K562 (cell line): ENCODE results near the gene HBG1. TPM values are rescaled to one million over a fixed set of nuclear protein-coding genes. Genes with fewer than 3 reads are reported as not detected.

Experiments used
- ATF7 ChIP-seq: fragments of 450-650 bp; IDR thresholded peaks from 2 replicates; pipeline ENCODE4 v1.7.1; 2014; ENCODE audit warnings: mild to moderate bottlenecking, moderate library complexity
- DPF2 ChIP-seq: fragments of 450-650 bp; IDR thresholded peaks from 2 replicates; pipeline ENCODE4 v1.6.1; 2016
- KDM4B ChIP-seq, 2 experiments: fragments of 450-650 bp in 1 of 2; sonication (generic) in 1 of 2; IDR thresholded peaks; 2 replicates each; pipeline ENCODE4 v1.6.1; 2016 to 2017; ENCODE audit warnings: borderline replicate concordance in 2 of 2, antibody characterized with exemption in 1 of 2, low read depth in 1 of 2, mild to moderate bottlenecking in 1 of 2
- KHSRP ChIP-seq: fragments of 450-650 bp; IDR thresholded peaks from 2 replicates; pipeline ENCODE4 v1.6.1; 2017
- MCM5 ChIP-seq: fragments of 450-650 bp; IDR thresholded peaks from 2 replicates; pipeline ENCODE4 v1.6.1; 2016; ENCODE audit warnings: low read depth
- MEIS2 ChIP-seq: fragments of 450-650 bp; IDR thresholded peaks from 2 replicates; pipeline ENCODE4 v1.6.1; 2014; ENCODE audit warnings: mild to moderate bottlenecking; ENCODE audit not compliant: partially characterized antibody
- NFXL1 ChIP-seq: fragments of 450-650 bp; formaldehyde crosslinking; IDR thresholded peaks from 2 replicates; pipeline ENCODE4 v1.4.0; 2021; ENCODE audit warnings: mild to moderate bottlenecking
- PHB2 ChIP-seq: fragments of 450-650 bp; IDR thresholded peaks from 2 replicates; pipeline ENCODE4 v1.6.1; 2017; ENCODE audit warnings: low read depth
- RCOR1 ChIP-seq, 2 experiments: IDR thresholded peaks; 2 replicates each; pipeline ENCODE4 v1.6.1; 2012; ENCODE audit warnings: low read depth in 2 of 2, low read length in 2 of 2, borderline replicate concordance in 1 of 2, improper control_type of control experiment in 1 of 2
- SIN3B ChIP-seq: fragments of 450-650 bp; IDR thresholded peaks from 2 replicates; pipeline ENCODE4 v1.6.1; 2017; ENCODE audit warnings: low read depth, mild to moderate bottlenecking, moderate library complexity
- TGIF2 ChIP-seq: sonication (generic); formaldehyde crosslinking; IDR thresholded peaks from 2 replicates; pipeline ENCODE4 v1.8.1; 2022; ENCODE audit warnings: mild to moderate bottlenecking, missing genetic modification reagents, moderate library complexity
- ZBTB8A ChIP-seq: fragments of 450-650 bp; IDR thresholded peaks from 2 replicates; pipeline ENCODE4 v1.6.1; 2018; ENCODE audit warnings: mild to moderate bottlenecking, moderate library complexity; ENCODE audit not compliant: partially characterized antibody
- ZNF232 ChIP-seq: sonication (generic); formaldehyde crosslinking; IDR thresholded peaks from 2 replicates; pipeline ENCODE4 v1.8.0; 2022; ENCODE audit warnings: mild to moderate bottlenecking, missing genetic modification reagents
- polyA plus RNA-seq, 8 experiments: library from polyadenylated mRNA; depleted of rRNA in 4 of 8; stranded (reverse) in 5 of 8; unstranded in 3 of 8; fragments of >200 nt; fragmentation: Nextera tagmentation in 2 of 8; fragmentation: Illumina TruSeq in 1 of 8; extraction: Ambion mirVana in 2 of 8; extraction: Trizol in 1 of 8; gene quantifications; 2 replicates each; pipeline versions ENCODE4 v1.2.1 to v1.2.3, GENCODE V29; 2011 to 2014; ENCODE audit warnings: inconsistent platforms in 1 of 8, missing spikeins in 1 of 8
- total RNA-seq, 7 experiments: library from RNA; depleted of rRNA in 6 of 7; stranded (reverse); fragments of >200 nt in 6 of 7; fragmentation: Illumina TruSeq in 2 of 7; extraction: Trizol in 2 of 7; gene quantifications; 2 replicates each; pipeline versions ENCODE4 v1.2.1 to v1.2.3, GENCODE V29; 2011 to 2021; ENCODE audit warnings: low replicate concordance in 1 of 7
- TF ChIP-seq, protein P1 (sequence below): sonication (generic); formaldehyde crosslinking; IDR thresholded peaks from 2 replicates; pipeline ENCODE4 v1.8.0; 2022; ENCODE audit warnings: missing genetic modification reagents, mild to moderate bottlenecking, borderline replicate concordance
- TF ChIP-seq, protein P2 (sequence below): fragments of 250-450 bp; sonication (Bioruptor Pico); IDR thresholded peaks from 2 replicates; pipeline ENCODE4 v1.5.0; 2020; ENCODE audit warnings: mild to moderate bottlenecking, borderline replicate concordance
- TF ChIP-seq, protein P3 (sequence below): fragments of 200-800 bp; sonication (Bioruptor generic); IDR thresholded peaks from 2 replicates; pipeline ENCODE4 v1.6.1; 2016; ENCODE audit warnings: missing genetic modification characterization, missing compliant biosample characterization
- TF ChIP-seq, protein P4 (sequence below): fragments of 250-450 bp; sonication (Bioruptor Pico); IDR thresholded peaks from 2 replicates; pipeline ENCODE4 v1.8.0; 2022; ENCODE audit warnings: inconsistent platforms, mild to moderate bottlenecking, moderate library complexity, borderline replicate concordance
- TF ChIP-seq, protein P5 (sequence below): IDR thresholded peaks from 2 replicates; pipeline ENCODE4 v1.6.1; 2011; ENCODE audit warnings: borderline replicate concordance, low read depth, mild to moderate bottlenecking, moderate library complexity, low read length; ENCODE audit not compliant: insufficient read depth, poor library complexity, severe bottlenecking

HBG1 gene
- total and polyA plus RNA-seq, 9 of the 15 experiments (the other 6 are each of a cell fraction or from before 2014, with no cell fraction given), result 1,066 to 16,338 (median 4,898) TPM

DNA sequence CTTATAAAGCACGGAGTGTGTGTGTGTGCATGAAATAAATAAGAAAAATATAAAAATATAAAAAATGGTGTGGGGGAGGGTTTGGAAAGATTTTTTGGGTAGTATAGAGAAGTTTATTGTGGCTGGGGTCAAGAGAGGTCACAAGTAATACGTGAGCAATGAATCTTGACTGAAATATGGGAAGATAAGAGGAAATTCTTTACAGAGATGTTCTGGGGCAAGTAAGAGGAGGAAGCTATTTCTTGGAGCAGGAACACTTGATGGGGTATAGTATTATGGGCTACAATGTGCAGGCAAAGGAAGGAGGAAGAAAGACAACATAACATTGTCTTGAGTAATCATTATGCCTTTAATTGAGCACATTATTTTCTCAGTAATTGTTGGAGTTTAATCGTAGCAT, 17.5 kb downstream of the HBG1 start (continued):
- TF ChIP-seq, protein P1, sequence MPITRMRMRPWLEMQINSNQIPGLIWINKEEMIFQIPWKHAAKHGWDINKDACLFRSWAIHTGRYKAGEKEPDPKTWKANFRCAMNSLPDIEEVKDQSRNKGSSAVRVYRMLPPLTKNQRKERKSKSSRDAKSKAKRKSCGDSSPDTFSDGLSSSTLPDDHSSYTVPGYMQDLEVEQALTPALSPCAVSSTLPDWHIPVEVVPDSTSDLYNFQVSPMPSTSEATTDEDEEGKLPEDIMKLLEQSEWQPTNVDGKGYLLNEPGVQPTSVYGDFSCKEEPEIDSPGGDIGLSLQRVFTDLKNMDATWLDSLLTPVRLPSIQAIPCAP (CRISPR knock-in tag), result no peak
- TF ChIP-seq TGIF2, result no peak
- TF ChIP-seq, protein P2, sequence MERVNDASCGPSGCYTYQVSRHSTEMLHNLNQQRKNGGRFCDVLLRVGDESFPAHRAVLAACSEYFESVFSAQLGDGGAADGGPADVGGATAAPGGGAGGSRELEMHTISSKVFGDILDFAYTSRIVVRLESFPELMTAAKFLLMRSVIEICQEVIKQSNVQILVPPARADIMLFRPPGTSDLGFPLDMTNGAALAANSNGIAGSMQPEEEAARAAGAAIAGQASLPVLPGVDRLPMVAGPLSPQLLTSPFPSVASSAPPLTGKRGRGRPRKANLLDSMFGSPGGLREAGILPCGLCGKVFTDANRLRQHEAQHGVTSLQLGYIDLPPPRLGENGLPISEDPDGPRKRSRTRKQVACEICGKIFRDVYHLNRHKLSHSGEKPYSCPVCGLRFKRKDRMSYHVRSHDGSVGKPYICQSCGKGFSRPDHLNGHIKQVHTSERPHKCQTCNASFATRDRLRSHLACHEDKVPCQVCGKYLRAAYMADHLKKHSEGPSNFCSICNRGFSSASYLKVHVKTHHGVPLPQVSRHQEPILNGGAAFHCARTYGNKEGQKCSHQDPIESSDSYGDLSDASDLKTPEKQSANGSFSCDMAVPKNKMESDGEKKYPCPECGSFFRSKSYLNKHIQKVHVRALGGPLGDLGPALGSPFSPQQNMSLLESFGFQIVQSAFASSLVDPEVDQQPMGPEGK (CRISPR knock-in tag), result no peak
- 0 out of 2 replicates have a peak, but pooled peaks have one; percentile 17 for TF ChIP-seq DPF2
- TF ChIP-seq KDM4B (IDR thresholded peaks at IDR 0.05; ENCODE audit: borderline replicate concordance in 2 of 2, low read depth in 1 of 2), result no peak
- TF ChIP-seq, protein P3, sequence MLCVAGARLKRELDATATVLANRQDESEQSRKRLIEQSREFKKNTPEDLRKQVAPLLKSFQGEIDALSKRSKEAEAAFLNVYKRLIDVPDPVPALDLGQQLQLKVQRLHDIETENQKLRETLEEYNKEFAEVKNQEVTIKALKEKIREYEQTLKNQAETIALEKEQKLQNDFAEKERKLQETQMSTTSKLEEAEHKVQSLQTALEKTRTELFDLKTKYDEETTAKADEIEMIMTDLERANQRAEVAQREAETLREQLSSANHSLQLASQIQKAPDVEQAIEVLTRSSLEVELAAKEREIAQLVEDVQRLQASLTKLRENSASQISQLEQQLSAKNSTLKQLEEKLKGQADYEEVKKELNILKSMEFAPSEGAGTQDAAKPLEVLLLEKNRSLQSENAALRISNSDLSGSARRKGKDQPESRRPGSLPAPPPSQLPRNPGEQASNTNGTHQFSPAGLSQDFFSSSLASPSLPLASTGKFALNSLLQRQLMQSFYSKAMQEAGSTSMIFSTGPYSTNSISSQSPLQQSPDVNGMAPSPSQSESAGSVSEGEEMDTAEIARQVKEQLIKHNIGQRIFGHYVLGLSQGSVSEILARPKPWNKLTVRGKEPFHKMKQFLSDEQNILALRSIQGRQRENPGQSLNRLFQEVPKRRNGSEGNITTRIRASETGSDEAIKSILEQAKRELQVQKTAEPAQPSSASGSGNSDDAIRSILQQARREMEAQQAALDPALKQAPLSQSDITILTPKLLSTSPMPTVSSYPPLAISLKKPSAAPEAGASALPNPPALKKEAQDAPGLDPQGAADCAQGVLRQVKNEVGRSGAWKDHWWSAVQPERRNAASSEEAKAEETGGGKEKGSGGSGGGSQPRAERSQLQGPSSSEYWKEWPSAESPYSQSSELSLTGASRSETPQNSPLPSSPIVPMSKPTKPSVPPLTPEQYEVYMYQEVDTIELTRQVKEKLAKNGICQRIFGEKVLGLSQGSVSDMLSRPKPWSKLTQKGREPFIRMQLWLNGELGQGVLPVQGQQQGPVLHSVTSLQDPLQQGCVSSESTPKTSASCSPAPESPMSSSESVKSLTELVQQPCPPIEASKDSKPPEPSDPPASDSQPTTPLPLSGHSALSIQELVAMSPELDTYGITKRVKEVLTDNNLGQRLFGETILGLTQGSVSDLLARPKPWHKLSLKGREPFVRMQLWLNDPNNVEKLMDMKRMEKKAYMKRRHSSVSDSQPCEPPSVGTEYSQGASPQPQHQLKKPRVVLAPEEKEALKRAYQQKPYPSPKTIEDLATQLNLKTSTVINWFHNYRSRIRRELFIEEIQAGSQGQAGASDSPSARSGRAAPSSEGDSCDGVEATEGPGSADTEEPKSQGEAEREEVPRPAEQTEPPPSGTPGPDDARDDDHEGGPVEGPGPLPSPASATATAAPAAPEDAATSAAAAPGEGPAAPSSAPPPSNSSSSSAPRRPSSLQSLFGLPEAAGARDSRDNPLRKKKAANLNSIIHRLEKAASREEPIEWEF (CRISPR knock-in tag), result no peak
- TF ChIP-seq RCOR1 (IDR thresholded peaks at IDR 0.05; ENCODE audit: borderline replicate concordance in 1 of 2, low read depth in 2 of 2, low read length in 2 of 2), result peak in 1 of 2 experiments; percentile 56; a peak in 1 of 4 replicates
- TF ChIP-seq ZBTB8A, result no peak
- no peak for TF ChIP-seq SIN3B
- TF ChIP-seq ZNF232 (CRISPR knock-in tag), result no peak
- peak; percentile 71 for TF ChIP-seq MEIS2
- TF ChIP-seq, protein P4, sequence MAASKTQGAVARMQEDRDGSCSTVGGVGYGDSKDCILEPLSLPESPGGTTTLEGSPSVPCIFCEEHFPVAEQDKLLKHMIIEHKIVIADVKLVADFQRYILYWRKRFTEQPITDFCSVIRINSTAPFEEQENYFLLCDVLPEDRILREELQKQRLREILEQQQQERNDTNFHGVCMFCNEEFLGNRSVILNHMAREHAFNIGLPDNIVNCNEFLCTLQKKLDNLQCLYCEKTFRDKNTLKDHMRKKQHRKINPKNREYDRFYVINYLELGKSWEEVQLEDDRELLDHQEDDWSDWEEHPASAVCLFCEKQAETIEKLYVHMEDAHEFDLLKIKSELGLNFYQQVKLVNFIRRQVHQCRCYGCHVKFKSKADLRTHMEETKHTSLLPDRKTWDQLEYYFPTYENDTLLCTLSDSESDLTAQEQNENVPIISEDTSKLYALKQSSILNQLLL (CRISPR knock-in tag), result no peak
- TF ChIP-seq, protein P5, sequence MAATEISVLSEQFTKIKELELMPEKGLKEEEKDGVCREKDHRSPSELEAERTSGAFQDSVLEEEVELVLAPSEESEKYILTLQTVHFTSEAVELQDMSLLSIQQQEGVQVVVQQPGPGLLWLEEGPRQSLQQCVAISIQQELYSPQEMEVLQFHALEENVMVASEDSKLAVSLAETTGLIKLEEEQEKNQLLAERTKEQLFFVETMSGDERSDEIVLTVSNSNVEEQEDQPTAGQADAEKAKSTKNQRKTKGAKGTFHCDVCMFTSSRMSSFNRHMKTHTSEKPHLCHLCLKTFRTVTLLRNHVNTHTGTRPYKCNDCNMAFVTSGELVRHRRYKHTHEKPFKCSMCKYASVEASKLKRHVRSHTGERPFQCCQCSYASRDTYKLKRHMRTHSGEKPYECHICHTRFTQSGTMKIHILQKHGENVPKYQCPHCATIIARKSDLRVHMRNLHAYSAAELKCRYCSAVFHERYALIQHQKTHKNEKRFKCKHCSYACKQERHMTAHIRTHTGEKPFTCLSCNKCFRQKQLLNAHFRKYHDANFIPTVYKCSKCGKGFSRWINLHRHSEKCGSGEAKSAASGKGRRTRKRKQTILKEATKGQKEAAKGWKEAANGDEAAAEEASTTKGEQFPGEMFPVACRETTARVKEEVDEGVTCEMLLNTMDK, result no peak
- TF ChIP-seq ATF7, result no peak
- no peak for TF ChIP-seq NFXL1 (CRISPR knock-in tag)
- no peak for TF ChIP-seq MCM5
- TF ChIP-seq KHSRP, result no peak
- no peak for TF ChIP-seq PHB2
